DMS153 treated with DMSO at 0.1 percent for 48 hours (cell line): Measurements from ENCODE around the gene PUS7L.

ENCODE experiments used
- DNase-seq: peaks from one replicate; lab custom pipeline; 2025; ENCODE audit not compliant: unreplicated experiment; lab: John Stamatoyannopoulos, UW

PUS7L gene

DNA sequence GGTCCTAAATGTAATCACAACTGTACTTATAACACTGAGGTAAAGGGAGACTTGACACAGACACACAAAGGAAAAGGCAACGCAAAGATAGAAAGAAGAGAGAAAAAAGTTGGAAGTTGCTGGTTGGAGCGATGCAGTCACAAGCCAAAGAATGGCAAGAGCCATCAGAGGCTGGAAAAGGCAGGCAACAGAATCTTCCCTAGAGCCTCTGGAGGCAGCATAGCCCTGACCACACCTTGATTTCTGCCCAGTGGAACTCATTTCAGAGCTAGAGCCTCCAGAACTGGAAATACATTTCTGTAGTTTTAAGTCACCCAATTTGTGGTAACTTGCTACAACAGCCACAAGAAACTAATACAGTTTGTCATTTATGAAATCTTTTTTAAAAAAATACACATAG, 89.2 kb downstream of the PUS7L start:
- DNase-seq = no peak
